GM12875 (cell line): Measurements from ENCODE around the gene GLRA3.

Experiments
- H3K4me3 ChIP-seq: one replicate; pipeline ENCODE4 v1.5.1; 2011; ENCODE audit warnings: low read depth, low read length, control low read depth
- TF ChIP-seq, protein P1 (sequence below): IDR thresholded peaks from 2 replicates; pipeline ENCODE4 v1.5.1; 2011; ENCODE audit warnings: low read depth, mild to moderate bottlenecking, control low read depth, inconsistent platforms, low read length, moderate library complexity, borderline replicate concordance; ENCODE audit not compliant: insufficient read depth

Gene GLRA3

DNA sequence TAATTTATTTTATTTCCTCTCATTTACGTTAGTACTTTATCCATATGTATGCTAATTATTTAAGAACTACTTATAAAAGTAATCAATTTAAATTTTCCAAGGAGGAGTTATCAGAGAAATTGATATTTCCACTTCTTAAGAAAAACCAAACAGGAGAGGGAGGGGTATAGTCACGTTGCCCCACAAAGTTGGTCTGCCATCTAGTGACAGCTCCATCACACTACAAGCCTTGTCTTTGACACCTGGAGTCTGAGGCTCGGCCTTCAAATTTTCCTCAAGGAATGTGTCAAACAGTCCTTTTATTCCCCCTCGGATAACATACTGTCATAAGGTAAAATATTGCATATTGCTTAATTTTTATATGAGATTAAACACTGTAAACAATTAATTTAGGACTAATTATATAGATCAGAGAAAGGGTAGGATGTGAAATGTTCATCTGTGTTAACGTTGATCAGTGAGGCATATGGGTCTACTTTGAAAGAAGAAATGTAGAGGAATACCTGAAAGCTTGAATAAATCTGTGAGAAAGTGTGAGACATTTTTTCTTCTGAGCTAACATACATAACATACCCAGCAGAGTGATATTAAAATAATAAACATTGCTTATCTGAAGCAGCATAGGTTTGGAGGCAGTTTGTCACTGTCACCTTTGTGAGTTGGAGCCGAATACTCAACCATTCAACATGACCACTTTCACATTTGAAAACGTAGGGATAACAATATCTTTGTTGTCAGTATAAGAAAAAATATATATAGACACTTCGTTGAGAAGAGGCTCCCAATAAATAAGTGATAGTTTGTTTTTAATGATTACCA lies 114.4 kb downstream of the GLRA3 start:
- no peak overlapping the region for H3K4me3 ChIP-seq
- TF ChIP-seq, protein P1, sequence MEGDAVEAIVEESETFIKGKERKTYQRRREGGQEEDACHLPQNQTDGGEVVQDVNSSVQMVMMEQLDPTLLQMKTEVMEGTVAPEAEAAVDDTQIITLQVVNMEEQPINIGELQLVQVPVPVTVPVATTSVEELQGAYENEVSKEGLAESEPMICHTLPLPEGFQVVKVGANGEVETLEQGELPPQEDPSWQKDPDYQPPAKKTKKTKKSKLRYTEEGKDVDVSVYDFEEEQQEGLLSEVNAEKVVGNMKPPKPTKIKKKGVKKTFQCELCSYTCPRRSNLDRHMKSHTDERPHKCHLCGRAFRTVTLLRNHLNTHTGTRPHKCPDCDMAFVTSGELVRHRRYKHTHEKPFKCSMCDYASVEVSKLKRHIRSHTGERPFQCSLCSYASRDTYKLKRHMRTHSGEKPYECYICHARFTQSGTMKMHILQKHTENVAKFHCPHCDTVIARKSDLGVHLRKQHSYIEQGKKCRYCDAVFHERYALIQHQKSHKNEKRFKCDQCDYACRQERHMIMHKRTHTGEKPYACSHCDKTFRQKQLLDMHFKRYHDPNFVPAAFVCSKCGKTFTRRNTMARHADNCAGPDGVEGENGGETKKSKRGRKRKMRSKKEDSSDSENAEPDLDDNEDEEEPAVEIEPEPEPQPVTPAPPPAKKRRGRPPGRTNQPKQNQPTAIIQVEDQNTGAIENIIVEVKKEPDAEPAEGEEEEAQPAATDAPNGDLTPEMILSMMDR = peak; percentile 69

DNA sequence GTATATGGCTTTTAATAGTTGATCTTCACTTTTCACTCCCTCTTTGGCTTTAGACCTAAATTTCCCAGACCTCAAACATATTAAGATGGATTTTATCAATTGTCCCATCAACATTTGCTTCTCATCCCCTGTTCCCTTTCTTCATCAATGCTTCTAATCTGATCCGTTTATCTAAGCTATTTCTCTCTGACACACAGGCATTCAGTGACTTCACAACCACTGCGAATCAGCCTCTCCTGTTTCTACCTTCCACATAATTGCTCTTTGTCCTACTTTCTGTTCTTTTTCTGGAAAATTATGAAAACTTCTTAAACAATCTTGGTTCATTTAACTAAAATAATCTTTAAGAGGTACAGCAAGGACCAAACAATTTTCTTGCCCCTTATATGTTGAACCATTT lies 115.2 kb downstream of the GLRA3 start:
- TF ChIP-seq, protein P1 = no peak
- H3K4me3 ChIP-seq = no peak overlapping the region

DNA sequence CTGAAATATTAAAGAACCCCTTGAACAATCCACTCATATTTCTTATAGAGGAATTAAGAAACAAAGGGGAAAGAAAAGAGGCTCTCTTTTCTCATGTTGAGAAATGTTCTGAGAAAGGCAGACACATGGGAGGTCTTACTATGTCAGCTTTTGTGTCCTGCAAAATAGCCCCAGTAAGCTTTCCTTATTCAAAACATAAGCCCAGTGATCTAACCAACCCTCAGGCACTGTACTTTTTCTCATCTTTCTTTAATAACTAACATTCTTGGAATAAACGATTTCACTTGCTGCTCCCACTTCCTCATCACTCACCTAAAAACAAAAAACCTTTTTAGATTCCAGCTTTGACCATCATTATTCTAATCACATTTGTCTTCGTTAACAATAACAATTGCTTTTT lies 115.9 kb downstream of the GLRA3 start:
- TF ChIP-seq, protein P1 = no peak

DNA sequence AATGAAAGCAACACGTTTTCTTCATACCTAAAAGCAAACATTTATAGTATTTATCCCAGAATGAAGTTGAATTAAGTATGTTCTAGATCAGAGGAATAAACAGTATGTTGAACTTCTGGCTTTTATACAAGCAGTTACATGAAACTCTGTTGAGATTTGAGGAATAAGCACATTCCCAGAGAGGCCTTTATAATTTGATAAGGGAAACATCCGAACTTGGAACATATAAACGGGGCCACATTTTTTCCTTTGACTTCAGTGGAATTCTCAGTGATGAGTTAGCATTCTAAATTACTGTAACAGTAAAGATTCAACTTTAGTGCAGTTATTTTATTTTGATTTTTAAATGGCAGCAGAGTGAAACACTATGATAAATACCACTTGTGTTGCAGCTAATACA lies 119.5 kb downstream of the GLRA3 start:
- TF ChIP-seq, protein P1 = no peak
- no peak overlapping the region for H3K4me3 ChIP-seq

More for the DNA sequence above, 115.9 kb downstream of the GLRA3 start:
- H3K4me3 ChIP-seq = no peak overlapping the region

DNA sequence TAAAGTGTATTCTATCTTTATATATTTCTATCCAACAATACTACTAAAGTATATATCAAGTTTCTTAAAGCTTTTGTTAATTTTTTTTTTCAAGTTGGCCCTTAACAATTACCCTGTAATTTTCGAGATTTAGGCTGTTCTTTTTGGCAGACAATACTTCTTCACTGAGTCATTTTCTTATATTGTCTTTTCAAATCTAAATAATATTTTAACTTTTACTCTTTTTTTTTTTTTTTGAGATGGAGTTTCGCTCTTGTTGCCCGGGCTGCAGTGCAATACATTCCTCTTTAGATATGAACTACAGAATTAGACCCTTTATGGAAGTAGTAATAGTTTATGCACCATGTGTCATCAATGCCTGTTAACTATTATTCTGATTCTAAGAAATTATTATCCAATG lies 120.7 kb downstream of the GLRA3 start:
- TF ChIP-seq, protein P1 = no peak
- no peak overlapping the region for H3K4me3 ChIP-seq

DNA sequence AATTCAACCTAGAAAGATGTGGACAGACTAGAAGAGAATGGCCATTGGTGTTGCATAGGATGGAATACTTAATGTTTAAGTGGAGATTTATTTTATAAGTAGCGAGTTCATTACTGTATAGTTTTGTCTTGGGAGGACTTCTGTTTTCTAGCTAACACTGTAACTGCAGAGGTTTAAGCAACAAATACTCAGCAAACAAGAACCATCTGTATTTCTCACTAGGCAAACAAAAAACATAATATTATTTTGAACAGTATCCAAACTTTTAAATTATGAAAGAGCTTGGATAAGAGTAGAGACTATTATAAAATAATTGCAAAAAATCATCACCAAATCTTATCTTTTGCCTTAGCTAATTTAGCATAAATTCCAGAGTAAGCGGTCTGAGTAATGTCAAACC lies 121.1 kb downstream of the GLRA3 start:
- TF ChIP-seq, protein P1 = no peak
- H3K4me3 ChIP-seq = no peak overlapping the region

DNA sequence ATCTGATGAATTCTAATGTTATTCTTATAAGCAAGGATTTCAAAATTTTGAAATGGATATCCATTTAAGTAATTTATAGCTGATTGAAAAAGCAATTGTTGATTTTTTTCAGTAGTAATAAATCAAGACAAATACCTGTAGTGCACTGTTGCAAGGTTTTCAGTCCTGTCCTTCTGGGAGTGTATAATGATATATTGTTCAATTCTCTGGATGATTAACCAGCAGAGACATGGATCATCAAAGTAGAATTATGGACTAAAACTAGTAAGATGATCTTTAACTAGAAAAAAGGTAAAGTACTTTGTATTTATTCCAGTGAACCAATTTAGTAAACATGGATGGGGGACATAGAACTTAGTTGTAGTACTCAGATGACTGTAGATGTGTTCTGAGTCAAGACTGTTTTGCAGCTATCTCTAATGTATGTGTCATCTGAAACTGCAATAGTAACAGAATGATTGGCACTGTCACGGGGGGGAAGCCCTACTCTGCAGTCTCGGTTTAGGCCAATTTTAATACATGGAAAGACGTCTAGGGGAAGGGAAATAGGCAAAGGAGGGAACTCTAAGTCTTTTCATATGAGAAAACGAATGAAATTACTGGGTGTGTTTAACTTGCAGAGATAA lies 121.9 kb downstream of the GLRA3 start:
- no peak overlapping the region for H3K4me3 ChIP-seq
- TF ChIP-seq, protein P1 = no peak
